GM12874 (cell line): ENCODE measurements around the gene LCOR.

ENCODE experiments used
- CTCF ChIP-seq: IDR thresholded peaks from 2 replicates; pipeline ENCODE4 v1.5.1; 2011; ENCODE audit warnings: low read depth, mild to moderate bottlenecking, control low read depth, low read length, moderate library complexity; ENCODE audit not compliant: insufficient read depth

LCOR gene

GRCh38 chr10:97003151-97003803 lies 171.2 kb downstream of the LCOR start:
- no peak for TF ChIP-seq CTCF

DNA sequence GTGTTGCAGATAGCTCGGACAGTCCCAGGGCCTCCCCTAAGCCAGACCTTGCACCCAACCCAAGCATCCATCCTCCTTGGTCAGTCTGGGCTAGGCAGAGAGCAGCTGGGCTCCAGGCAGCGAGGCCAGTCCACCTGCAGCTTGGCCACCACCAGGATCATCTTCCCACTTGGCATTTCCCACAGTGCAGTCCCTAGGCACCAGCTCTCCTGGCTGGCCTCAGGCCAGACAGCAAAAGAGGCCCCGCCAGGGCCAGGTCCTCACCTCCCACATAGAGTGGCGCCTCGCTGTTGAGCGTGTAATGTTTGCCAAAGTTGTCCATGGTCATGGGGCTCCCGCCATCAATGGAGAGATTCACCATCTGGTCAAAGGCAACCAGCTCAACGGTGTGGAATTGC lies 171.7 kb downstream of the LCOR start:
- TF ChIP-seq CTCF = no peak

DNA sequence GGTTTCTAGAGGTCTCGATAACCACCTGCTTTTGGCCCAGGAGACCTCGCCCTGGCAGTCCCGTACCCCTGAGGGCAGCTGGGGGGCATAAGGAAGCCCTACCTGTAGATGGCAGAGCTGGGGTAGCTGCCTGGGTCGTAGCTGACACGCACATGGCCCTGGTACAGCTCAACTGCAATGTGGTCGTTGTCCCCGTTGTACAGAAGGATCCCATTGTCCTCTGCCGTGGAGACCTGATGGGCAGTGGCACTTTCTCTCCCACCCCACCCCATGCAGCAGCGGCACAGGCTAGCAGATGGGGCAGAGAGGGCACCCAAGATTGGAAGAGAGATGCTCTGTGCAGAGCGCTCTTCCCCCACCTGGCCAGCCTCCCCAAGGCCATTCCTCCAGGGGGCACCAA lies 172.5 kb downstream of the LCOR start:
- TF ChIP-seq CTCF = no peak

DNA sequence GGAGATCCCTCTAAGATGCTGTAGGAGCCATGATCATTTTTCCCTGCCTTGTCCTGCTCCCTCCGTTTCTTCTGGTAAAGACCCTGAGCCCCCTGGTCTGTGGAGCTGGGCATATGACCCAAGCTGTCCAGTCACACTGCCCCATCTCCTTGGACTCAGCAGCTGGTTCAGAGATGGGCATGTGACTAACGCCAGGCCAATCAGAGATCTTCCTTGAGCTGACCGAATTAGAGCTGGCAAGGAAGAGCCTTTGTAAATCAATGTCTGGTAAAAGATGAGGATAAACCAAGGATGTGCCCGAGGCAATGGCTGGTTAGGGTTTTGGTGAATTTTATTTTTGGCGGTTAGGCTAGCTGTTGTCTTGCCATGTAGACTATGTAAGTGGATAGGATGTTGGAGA lies 173.3 kb downstream of the LCOR start:
- TF ChIP-seq CTCF = no peak

DNA sequence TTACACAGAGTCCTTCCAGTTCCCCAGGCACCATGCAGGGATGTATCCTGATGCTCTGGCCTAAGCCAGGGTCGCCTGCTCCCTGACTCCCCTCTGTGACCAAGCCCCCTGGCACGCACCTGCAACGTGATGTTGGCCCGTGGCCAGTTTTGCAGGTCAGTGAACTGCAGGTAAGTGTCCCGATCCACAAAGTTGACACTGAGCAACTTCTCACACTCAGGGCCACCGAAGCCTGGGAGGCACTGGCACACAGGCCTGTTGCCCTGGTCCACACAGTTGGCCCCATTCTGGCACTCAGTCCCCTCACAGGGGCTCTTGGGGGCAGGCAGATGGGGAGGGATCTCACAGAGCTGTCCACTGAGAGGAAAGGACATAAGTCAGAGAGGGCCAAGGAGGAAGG lies 174.3 kb downstream of the LCOR start:
- no peak for TF ChIP-seq CTCF

- no peak for TF ChIP-seq CTCF
These were observed 175.3 kb downstream of the LCOR start for GRCh38 chr10:97007417-97007816.

GRCh38 chr10:97010695-97011206 lies 178.7 kb downstream of the LCOR start:
- TF ChIP-seq CTCF = no peak
